HK-2 (cell line): ENCODE results near the gene CDH23.
A peak's percentile ranks its signal among the peaks of the same experiment; 100 is the strongest.

Source experiments
- DNase-seq: peaks from one replicate; pipeline ENCODE4 v3.0.0-alpha.2; 2018; ENCODE audit not compliant: unreplicated experiment

Gene CDH23

DNA sequence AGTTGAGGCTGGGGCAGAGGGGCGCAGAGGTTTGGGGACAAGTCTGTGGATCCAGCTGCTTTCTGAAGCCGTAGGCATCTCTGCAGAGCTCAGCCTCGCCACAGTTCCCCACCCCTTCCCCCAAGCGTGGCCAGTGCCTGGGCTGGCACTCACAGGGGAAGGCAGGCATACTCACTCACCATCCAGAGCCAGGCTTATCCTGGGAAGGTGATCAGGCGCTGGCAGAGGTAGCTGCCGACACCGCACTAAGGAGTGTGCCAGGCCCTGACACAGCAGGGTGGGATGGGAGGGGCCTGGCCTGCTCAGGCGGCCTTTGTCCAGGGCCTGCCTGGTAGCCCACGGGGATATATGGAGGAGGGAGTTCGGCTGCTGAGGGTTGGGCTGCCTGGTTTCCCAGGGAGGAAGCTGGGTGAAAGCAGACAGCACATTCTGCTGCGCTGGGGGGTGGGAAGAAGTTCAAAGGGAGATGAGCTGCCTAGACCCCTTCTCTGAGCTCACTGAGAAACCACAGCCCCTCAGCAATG, 360.7 kb downstream of the CDH23 start:
- DNase-seq = no peak

DNA sequence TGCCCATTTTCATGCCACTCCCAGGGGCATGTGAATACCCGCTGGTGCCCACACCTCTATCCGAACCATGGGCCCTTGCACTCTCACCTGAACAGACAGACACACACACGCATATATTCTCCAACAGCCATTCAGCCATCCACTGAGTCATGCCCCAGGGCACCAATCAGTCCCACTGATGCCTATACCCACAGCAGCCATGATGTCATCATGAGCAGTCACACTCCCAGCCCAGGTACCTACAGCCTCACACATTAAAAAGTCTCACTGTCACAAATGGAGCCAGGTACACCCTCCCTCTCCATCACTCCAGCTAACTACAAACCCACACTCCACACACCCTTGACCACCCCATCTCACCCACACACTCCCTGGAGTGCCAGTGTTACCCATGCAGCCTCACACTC, 364.4 kb downstream of the CDH23 start:
- no peak for DNase-seq

DNA sequence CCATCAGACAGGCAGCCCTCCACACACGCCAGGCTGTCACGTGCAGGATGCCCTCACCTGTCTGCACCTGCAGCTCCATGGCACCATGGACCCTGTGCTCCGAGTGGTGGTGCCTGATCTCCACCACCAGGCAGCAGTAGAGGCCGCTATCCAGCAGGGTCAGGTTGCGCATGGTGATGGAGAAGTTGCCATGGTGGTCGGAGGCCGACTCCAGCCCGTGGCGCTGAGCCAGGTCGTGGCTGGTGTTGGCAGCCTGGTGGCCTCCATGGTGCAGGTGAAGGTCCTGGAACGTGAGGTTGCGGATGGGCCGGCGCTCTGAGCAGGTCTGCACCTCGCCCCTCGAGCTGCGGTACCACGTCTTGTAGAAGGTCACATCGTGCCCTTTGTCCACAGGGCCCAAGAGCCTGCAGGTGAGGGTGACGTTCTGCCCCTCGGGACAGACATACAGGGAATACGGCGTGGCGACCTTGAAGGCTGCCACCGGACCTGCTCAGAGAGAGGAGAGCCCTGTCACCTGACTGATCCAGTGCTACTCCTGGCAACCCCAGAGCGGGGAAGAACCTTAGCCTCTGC, 364.9 kb downstream of the CDH23 start:
- no peak for DNase-seq

DNA sequence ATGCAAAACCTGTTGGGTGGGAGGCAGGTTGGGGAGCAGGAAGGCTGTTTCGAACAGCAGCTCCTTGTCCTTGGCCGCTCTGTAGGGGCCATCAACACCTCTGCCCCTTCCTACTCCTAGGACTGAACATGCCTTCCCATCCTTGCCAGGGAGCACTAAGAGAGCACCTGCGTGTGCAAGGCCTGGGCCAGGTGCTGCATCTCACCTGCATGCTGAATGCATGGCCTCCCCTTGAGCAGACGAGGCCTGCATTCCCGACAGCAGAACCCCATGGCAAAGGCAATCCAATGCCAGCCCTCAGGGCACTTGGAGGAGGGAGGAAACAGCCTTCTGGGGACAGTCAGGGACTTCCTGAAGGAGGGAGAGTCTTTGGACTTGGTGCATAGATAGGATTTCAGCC, 365.6 kb downstream of the CDH23 start:
- no peak for DNase-seq

DNA sequence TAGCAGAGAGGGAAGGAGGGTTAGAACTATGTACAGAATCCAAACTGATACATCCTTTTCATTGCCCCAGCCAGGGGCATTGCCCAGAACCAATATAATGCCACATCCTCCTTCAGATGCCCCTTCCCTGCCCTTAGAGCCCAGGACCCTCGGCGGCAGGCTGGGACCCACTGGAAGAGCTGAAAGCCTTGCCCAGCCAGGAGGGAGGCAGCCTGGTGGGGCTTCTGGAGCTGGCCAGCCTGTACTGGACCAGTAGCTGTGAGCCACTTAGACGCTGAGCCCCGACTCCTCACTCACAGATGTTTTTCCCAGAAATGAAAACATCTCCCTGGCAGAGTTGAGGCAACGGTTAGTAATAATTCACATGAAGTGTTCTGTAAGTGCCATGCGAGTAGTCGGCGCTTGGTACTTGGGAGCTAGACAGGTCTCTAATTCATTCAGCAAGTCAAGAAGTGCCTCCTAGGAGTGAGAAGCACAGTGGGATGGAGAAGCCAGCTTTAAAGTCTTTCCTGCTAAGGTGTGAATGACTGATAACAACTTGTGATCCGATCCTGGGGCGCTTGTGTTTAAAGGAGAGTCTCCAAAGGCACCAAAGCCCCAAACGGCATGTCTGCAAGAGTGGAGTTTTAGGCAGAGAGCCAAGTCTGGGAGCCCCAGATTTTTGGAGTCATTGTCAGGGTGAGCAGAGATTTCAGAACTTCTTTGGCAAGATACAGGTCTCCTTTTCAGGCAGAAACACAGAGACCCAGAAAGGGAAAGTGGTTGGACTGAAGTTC, 366.8 kb downstream of the CDH23 start:
- DNase-seq = no peak

DNA sequence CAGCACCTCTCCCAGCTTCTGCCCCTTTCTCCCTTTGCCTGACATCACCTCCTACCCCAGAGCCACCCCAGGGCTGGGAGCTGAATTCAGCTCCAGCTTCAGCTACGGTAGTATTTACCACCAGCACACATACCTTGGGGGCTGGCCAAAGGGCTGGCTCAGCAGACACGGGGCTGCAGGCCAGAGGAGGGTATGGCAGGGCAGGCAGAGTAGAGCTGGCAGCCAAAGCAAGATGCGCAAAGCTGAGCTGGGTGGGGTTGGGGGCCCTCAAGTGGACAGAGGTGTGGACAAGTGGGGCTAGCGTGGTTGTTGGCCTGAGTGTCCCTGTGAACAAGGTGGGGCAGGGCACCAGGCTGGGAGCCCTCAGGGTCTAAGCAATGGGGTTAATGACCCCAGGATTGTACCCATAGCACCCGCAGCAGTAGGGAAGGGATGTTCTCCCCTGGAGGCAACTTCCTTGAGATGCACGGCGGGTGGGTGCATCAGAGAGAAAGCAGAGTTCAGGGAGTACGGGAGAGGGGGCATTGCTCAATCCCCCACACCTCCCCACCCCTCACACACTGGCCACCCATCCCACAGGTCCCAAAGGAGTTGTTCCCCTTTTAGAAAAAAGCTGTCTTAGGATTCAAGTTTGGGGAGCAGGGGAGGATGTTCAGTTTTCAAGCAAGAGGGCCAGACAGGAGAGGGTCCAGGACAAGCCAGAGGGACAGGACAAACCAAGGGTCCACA, 368.6 kb downstream of the CDH23 start:
- no peak for DNase-seq

DNA sequence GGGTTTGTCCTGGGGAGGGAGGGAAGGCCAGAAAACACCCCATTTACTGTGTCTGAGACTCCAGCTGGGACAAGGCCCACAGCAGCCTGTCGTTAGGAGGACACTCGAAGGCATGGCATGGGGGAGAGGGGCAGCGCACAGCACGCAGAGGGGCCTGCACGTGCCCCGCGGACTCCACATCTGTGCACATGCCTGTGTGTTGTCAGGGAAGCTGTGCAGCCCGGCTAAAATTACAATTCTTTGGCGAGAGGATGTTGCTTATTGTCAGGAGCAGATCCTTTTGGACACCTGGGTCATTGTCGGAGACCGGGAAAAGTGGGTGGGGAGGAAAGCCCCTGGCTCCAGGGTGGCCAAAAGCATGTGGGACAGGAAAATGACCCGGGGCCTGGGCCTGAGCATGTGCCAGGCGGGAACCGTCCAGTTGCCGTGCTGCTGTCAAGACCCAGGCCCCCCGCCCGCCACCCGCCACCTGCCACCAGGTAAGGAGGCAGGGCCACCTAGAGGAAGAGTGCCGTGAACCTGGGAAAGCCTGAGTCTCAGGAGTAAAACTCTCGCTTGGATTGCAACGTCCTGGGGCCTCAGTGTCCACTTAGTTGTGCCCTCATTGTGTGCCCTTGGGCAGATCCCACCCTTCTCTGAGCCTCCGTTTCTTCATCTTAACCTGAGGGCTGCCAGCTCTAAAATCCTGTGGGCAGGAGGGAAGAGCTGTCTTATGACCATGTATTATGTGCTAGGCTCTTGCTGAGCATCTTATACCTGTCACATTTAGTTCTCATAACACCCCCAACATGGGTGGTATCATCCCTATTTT, 369.4 kb downstream of the CDH23 start:
- no peak for DNase-seq

DNA sequence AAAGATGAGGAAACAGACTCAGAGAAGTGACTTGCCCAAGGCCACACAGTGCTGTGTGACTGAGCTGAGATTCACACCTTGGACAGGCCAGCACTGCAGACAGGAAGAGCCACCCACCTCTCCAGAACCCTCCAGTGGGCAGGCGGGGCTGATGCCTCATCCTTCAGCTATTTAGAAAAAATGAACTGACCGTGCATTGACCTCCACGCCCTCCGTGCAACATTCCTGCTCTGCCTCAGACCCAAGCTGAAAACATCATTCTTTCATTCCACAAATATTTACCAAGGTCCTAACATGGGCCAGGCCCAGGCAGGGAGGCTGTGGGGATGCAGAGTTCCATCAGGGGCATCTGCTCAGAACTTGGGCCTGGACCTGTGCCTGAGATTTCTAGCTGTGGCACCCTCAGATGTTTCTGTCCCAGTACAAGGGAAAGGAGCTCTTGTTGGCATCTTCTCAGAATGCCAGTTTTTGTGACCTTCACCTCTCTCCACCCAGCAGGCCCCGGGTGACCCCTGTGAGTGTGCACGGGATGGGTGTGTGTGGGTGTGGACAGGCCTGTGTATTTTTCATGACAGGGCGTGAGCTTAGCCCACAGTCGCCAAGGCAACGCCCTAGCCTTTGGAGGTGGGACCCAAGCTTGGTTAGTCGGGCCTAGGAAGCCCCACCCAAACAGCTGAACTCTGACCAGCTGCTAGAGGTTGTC, 370.1 kb downstream of the CDH23 start:
- DNase-seq = peak; percentile 95

DNA sequence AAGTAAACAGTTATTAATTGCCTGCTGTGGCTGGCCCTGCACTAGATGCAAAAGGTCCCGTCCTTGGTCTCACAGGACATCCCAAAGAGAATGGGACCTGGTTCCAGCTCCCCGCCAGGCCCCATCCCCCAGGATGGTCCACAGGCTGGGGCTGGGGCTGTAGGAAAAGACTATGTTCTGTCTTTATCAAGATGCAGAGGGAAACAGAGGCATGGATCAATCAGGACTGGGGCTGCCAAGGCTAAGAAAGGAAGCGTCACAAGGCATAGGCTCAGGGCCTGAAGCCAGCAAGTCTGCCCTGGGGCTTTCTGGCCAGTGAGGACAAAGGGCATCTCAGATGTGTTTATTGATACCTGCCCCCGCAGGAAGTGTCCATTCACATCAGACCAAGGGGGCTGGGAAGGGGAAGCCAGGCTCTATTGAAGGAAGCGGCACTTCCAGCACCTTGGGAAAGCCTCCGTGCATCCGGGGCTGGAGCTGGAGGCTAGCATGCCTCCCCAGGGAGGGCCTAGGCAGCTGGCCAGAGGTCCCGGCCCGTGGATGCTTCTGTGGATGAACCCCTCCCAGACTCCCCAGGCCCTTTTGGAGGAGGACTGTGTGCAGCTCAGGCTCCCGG, 370.8 kb downstream of the CDH23 start:
- DNase-seq = peak; percentile 50

DNA sequence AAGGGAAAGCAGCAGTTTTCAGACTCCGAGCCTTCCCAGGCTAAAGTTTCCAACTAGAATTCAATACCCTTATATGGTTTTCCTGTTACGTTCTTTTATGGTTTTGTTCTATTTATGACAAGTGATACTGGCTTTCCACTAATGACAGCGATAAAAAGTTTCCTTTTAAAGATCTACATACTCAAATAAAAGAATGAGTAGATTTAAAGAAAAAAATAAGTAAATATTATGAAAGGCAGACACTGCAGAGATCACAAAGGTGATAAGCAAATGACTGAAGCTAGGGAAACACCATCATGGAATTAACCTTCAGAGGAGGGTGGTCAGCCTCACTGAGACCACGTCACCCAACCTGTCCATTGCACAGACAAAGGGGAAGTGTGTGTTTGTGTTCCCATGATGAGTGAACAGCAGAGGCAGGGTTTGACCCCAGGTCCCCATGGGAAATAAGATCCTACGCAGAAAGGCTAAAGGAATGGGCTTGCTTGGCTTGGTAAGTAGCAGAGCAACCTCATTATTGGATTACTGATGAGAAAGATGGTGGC, 372.6 kb downstream of the CDH23 start:
- no peak for DNase-seq

DNA sequence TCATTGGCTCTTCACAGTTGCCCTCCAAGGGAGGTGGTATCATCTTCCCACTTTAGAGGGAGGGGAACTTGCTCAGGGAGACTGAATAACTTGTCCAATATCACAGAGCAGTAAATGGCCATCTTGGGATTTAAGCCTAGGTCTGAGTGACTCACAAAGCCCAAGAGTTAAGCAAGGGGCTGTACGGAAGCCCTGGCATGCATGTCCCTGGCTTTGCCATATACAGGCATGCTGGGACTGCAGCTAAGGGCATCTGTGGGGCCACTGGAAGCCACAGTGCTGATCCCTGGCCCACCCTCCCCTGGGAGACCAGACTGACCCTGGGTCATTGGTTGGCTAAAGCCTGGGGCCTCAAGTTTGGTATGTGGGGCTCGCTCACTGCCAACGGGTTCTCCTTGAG, 373.5 kb downstream of the CDH23 start:
- no peak for DNase-seq

DNA sequence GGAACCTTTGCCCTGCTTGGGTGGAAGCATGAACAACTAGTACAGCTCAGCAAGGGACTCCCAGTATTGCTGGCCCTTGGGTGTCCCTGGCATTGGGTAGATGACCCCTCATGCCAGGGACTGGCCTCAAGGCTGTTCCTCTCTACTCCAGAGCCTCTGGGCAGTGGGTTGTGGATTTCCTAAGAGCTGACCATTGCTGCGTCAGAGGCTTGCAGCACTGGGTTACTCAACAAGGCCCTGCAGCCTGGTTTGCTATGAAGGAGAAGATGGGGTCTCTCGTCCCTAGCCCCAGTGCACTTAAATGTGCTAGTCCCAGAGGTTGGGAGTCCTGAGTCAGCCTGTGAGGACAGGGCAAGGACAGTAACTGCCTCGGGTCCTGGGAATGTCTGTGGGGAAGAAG, 374.1 kb downstream of the CDH23 start:
- no peak for DNase-seq

DNA sequence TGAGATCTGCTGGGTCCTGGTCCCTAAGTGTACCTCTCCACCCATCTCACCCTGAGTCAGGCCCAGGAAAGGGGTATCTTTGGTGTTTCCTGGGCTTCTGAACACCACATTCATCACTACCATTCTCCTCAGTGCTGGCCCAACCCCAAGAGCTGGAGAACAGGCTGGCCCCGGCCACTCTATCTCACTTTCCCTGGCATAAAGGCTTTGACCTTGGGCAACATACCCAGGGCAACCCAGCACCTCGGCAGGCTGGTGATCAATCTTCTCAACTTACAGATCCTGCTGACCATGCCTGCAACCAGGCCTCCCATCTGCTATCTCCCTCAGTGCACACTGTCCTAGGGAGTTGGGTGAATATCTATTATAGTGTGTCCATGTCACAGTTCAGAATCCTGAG, 374.5 kb downstream of the CDH23 start:
- no peak for DNase-seq

DNA sequence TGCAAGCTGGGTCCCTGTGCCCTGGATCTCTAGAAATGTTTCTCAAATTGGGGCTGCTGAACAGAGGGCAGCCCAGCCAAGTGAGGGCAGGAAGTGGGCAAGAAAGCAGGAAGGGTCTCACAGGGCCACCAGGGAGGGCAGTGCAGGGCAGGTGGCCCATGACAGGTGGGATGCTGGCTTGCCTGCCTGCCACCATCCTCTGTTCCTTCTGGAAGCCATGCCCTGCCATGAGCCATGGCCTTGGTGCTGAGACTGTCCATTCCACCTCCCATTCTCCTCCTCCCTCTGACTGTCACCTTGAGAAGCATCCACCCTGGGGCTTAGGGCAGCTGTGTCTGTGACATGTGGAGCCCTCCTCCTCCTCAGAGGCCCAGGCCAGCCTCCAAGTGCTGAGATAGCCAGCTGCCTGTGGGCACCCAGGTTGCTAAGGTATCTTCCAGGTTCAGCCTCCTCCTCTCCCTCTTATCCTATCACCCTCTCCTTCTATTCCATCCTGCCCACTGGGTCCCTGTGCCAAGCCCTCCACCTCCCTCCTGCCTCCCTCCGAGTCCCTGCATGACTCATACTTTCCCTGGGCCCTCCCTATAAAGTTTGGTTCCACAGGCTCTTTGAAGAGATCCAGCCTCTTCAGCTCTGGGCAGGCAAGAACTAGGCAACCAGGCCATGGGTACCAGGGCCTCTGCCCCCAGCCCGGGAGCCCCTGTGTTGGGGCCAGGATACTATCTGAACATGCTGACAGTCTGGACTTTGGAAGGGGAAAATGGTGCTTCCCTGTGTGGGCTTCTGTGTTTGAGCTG, 375.3 kb downstream of the CDH23 start:
- peak; percentile 64 for DNase-seq

DNA sequence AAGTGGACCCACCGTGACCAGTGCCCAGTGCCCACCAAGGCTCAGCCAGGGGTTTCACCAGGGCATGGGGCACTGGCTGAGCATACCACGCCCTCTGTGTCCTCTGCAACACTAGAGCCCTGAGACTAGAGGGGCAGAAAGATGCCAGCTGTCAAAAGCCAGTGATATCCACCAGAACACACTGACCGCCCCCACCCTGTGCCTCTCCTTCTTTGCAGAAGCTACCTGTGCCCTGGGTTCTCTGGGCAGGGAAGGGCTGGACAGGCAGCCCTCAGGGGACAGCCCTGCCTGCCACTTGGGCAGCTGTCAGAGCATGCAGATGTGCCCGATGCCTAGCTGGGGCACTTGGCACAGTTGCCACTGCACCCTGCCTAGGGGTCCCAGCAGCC, 376.1 kb downstream of the CDH23 start:
- DNase-seq = no peak

DNA sequence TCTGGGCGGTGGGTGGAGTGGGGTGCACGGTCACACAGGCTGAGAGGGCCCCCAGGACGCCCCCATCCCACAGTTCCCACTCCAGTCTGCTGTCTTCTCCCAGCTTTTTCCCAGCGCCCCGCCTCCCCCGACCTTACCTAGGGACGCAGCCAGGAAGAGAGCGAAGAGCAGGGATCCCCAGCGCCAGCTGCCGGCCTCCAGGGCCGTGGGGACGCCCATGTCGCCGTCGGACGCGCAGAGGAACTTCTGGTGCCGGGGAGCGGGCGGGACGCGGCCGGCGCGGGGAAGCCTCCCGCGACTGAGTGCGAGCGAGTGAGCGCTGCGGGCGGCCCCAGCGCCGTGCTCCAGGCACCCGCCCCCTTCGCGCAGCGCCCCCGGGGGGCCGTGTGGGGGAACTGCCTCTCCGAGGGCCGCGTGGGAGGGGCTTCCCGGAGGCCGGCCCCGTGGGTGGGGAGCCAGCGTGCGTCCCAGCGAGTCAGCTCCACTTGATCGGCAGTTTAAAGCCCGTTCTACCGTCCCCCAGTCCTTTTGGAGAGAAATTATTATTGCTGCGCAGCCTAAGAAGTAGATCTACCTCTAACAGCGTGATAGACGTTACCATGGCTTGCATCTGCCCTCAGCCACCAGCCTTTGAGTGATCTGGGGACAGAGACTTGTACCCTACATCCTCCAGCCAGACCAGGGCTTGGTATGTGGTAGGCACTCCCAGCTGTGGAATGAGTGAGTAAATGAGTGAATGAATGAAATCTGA, 376.7 kb downstream of the CDH23 start, which contains the start of gene VSIR:
TSS of gene VSIR (minus strand) at position 300 of the 751 bp plus-strand sequence. CDS start at position 219, 81 bp downstream.
- DNase-seq = peak; percentile 92

DNA sequence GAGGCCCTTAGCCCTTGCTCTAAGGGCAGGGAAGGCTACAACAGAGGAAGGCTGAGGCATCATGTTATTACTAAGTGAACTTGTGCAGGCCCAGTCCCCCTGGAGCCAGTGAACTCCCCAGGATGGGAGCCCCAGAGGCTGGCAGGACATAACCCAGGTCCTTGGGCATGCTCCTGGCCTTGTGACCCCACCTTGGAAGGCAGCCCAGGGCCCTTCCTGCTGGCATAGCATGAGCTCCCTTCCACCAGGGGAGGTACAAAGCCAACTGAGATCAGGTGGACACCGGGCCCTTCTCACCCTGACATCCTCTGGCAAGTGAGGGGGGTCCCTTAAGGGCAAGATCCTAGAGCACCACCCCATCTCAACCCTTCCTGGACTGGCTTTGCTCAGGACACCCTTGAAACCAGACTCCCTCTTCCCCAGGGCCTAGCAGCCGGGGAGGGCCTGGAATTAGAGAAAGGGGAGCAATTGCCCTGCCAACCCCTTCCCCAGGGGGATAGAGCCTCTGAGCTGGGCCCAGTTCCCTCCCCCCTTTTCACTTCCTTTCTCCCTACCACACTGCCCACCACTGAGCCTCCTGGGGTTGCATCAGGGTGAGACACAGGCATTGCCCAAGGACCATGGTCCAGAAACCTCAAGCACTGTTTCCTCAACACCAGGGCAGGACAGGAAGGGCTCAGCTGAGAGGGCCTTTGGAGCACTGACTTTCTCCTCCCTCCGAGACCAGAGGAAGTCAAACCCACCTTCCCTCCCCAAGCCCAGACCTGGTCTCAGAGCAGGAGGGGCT, 378.4 kb downstream of the CDH23 start:
- DNase-seq = no peak

DNA sequence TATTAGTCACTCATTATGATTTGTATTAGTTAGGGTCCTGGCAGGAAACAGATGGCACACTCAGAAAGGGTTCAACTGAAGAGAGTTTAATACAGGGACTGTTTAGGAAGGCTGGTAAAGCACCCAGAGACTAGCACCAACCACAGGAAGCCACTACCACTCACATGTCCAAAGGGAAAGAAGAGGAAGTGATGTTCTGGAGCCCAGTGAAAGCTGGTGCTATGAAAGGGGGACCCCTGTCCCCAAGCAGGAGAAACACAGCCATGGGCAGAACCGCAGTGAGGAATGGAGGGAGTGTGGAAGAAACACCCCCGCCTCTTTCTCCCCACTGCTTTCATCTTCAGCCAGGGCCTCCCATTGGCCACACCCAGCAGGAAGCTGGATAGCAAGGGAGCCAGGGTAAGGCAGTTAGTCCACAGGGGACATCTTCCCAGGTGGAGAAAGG, 379.8 kb downstream of the CDH23 start:
- no peak for DNase-seq
